Kidney (tissue), 14 donors: Measurements from ENCODE around the gene TRPM3. TPM values are rescaled to one million over a fixed set of nuclear protein-coding genes. Genes with fewer than 3 reads are reported as not detected.

Source experiments
- DNase-seq, 5 donors: peaks; one replicate each; pipeline ENCODE4 v3.0.0-alpha.2; 2013 to 2020
- FAIRE-seq: peaks from 2 replicates; lab custom pipeline; 2012; peaks lifted over from hg19 to GRCh38; lab: Jason Lieb, UNC
- H3K27ac ChIP-seq, 2 donors: one replicate each; pipeline ENCODE4 v1.7.0; 2013; ENCODE audit warnings: low read depth in 2 of 2, low read length in 2 of 2, inconsistent platforms in 1 of 2
- H3K27me3 ChIP-seq: one replicate; pipeline ENCODE4 v1.7.1; 2013; ENCODE audit warnings: low read length, inconsistent platforms; ENCODE audit not compliant: control insufficient read depth, insufficient read depth
- H3K36me3 ChIP-seq, 3 donors: one replicate each; pipeline versions ENCODE4 v1.7.0 to v1.7.1; 2013; ENCODE audit warnings: low read length in 3 of 3, control low read depth in 1 of 3, inconsistent platforms in 1 of 3; ENCODE audit not compliant: insufficient read depth in 3 of 3, control insufficient read depth in 2 of 3
- H3K4me1 ChIP-seq, 3 donors: one replicate each; pipeline versions ENCODE4 v1.7.0 to v1.7.1; 2013; ENCODE audit warnings: low read length in 3 of 3, inconsistent platforms in 1 of 3, low read depth in 1 of 3; ENCODE audit not compliant: control insufficient read depth in 2 of 3, insufficient read depth in 2 of 3
- H3K4me3 ChIP-seq, 3 donors: one replicate each; pipeline versions ENCODE4 v1.7.0 to v1.8.1; 2013; ENCODE audit warnings: low read length in 3 of 3, control low read depth in 1 of 3, inconsistent platforms in 1 of 3
- H3K9ac ChIP-seq, 3 donors: one replicate each; pipeline versions ENCODE4 v1.7.0 to v1.7.1; 2013; ENCODE audit warnings: low read length in 3 of 3, control low read depth in 1 of 3, inconsistent platforms in 1 of 3
- H3K9me3 ChIP-seq, 3 donors: one replicate each; pipeline versions ENCODE4 v1.7.0 to v1.7.1; 2013; ENCODE audit warnings: low read length in 3 of 3, control low read depth in 1 of 3, inconsistent platforms in 1 of 3; ENCODE audit not compliant: control insufficient read depth in 2 of 3, insufficient read depth in 1 of 3
- intact Hi-C: fragments of 100-400 bp; cut with DNase I; formaldehyde crosslinking; loops from one replicate; pipeline ENCODE4 v1.11.1; 2022
- polyA plus RNA-seq: library from polyadenylated mRNA; stranded (reverse); fragments of 350-450 nt; fragmentation: Illumina TruSeq; extraction: RNeasy Lipid Tissue Mini Kit (QIAGEN cat#74804); gene quantifications from one replicate; pipeline ENCODE4 v1.2.3, GENCODE V29; 2014; ENCODE audit warnings: low read depth, low replicate concordance; ENCODE audit not compliant: insufficient read depth
- total RNA-seq: library from RNA; stranded (reverse); fragmentation: NEBNext Ultra II Directional; extraction: Animal tissue kit (Norgen Biotek cat#: 25700); gene quantifications from one replicate; pipeline ENCODE4 v1.2.1, GENCODE V29; 2021
- TF ChIP-seq, protein P1 (sequence below): IDR thresholded peaks from 3 replicates; pipeline ENCODE4 v1.5.1; 2012; ENCODE audit warnings: mild to moderate bottlenecking, moderate library complexity, borderline replicate concordance; ENCODE audit not compliant: insufficient read depth; ENCODE audit errors: extremely low read depth
- donor health status: control.
- donor health status: control.
- donor health status: control.
- donor health status: control.
- donor health status: control.
- donor health status: DM: yes; HTN: yes; CAD: no.
- donor health status: Normal renal cell carcinoma (clear cell type).

Gene TRPM3
- total and polyA plus RNA-seq, 2 donors from 2014 or later, result 8.8 to 11.4 TPM

DNA sequence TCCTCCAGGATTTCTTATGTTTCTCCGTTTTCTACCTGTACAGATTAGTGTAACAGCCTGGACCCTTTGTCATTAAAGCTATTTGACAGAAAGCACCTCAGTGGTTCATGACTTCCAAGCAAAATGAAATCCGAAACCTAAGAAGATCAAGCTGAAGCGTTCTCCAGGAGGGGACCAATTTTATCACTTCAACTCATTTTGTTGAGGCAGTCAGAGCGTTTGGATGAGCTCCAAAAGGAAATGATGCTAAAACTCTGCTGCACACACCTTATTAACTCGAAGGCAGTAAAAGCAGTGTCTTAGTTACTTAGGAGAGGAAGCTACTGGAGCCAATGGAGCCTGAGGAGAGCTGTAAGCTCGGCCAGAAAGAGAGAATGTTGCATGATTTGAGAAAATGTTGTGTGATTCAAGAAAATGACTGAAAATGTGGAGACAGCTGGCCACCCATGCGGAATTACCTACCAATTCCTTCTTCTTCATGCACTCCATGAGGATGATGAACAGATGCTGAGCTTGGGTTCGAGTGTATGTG, 360.2 kb downstream of the TRPM3 start:
- H3K4me3 ChIP-seq, result no peak overlapping the region
- H3K9me3 ChIP-seq, result no peaks in the 10 kb centered on the region
- H3K27ac ChIP-seq, result no peak overlapping the region
- TF ChIP-seq, protein P1, sequence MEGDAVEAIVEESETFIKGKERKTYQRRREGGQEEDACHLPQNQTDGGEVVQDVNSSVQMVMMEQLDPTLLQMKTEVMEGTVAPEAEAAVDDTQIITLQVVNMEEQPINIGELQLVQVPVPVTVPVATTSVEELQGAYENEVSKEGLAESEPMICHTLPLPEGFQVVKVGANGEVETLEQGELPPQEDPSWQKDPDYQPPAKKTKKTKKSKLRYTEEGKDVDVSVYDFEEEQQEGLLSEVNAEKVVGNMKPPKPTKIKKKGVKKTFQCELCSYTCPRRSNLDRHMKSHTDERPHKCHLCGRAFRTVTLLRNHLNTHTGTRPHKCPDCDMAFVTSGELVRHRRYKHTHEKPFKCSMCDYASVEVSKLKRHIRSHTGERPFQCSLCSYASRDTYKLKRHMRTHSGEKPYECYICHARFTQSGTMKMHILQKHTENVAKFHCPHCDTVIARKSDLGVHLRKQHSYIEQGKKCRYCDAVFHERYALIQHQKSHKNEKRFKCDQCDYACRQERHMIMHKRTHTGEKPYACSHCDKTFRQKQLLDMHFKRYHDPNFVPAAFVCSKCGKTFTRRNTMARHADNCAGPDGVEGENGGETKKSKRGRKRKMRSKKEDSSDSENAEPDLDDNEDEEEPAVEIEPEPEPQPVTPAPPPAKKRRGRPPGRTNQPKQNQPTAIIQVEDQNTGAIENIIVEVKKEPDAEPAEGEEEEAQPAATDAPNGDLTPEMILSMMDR, result no peak
- no peak overlapping the region for H3K9ac ChIP-seq
- peak in 2 of 5 donors; percentile 17 to 23 for DNase-seq
- peaks cover 0 to 15% (median 7%) of the 10 kb centered on the region in 3 donors for H3K36me3 ChIP-seq
- H3K4me1 ChIP-seq, result no peaks in the 10 kb centered on the region
- intact Hi-C loops, result no loop called here
- no peak for FAIRE-seq
- no peaks in the 10 kb centered on the region for H3K27me3 ChIP-seq

- no peak for FAIRE-seq
- Histone ChIP-seq H3K27me3 (no peaks in the 10 kb centered on the region), H3K9me3 (no peaks in the 10 kb centered on the region), H3K27ac (no peak overlapping the region), H3K4me1 (no peaks in the 10 kb centered on the region), H3K9ac (no peak overlapping the region), H3K4me3 (no peak overlapping the region), H3K36me3 (peaks cover 0 to 15% (median 7%) of the 10 kb centered on the region in 3 donors)
- TF ChIP-seq, protein P1, result no peak
- intact Hi-C loops, result no loop called here
- no peak for DNase-seq
These were observed 361.2 kb downstream of the TRPM3 start for GRCh38 chr9:70760228-70760627.

DNA sequence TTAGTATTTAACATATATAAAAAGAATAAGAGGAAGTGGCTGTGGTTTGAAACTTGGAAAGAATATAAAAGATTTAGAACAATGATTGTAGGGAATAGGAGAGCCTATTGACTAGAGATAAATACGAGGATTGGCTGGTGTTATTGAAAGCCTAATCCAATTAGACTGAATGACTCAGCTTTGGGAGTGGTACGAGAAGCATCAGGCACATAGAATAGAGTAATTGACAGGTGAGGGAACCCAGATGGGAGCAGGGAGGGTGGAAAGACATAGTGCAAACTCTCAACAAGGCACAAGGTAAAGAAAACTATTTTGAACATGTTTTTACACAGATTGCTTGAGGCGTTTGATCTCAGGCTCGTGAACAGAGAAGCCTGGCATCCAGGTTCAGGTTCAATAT, 368.1 kb downstream of the TRPM3 start:
- FAIRE-seq, result no peak
- intact Hi-C loops, result no loop called here
- Histone ChIP-seq H3K9me3 (no peaks in the 10 kb centered on the region), H3K36me3 (peaks cover 0 to 38% (median 14%) of the 10 kb centered on the region in 3 donors), H3K9ac (no peak overlapping the region), H3K27ac (no peak overlapping the region), H3K4me1 (no peaks in the 10 kb centered on the region), H3K4me3 (no peak overlapping the region), H3K27me3 (no peaks in the 10 kb centered on the region)
- TF ChIP-seq, protein P1, result no peak
- no peak for DNase-seq

DNA sequence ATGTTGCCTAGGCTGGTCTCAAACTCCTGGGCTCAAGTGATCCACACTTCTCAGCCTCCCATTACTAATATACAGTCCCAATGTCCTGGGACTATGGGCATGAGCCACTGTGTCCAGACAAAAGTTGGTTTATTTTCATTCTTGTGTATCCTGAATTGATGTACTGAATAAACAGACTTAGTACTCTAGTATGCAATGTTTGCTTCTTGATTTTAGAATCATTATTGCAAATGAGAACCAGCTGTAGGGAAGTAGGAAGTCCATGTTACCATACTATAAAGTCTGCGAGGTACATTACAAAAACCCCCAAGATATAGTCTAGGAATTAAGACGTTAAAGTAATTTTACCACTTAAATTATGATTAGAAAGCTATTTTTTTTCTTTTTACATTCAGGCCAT, 372.4 kb downstream of the TRPM3 start:
- no peaks in the 10 kb centered on the region for H3K9me3 ChIP-seq
- no peaks in the 10 kb centered on the region for H3K27me3 ChIP-seq
- H3K4me3 ChIP-seq, result no peak overlapping the region
- no peak overlapping the region for H3K27ac ChIP-seq
- peaks cover 0 to 36% (median 14%) of the 10 kb centered on the region in 3 donors for H3K36me3 ChIP-seq
- DNase-seq (no peak), FAIRE-seq (no peak)
- intact Hi-C loops, result no loop called here
- no peak overlapping the region for H3K9ac ChIP-seq
- TF ChIP-seq, protein P1, result no peak
- peaks cover 0 to 3% (median 0%) of the 10 kb centered on the region in 3 donors for H3K4me1 ChIP-seq
